Measurements from ENCODE around the gene ZDHHC17.

ZDHHC17 gene

DNA sequence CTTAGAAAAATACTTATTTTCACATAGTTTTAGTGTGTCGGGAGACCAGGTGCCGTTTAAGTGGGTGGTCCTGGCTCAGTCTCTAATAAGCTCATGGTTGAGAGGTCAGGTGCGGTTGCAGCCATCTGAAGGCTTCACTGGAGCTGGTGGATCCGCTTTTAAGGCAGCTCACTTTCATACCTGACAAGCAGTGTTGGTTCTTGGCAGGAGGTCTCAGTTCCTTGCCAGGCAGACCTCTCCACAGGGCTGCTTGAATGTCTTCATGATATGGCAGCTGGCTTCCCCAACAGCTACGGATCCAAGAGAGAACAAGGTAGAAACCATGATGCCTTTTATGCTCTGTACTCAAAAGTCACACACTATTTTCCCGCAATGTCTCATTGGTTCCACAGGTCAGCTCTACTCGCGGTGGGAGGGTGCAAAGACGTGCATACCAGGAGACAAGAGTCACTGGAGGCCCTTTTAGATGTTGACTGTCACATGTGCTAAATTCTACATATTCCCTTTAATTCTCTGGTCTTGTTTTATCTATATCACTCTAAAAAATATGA, 8.0 kb upstream of the ZDHHC17 start:
- TF ChIP-seq GATA3 (IDR thresholded peaks at IDR 0.05; ENCODE audit: low read depth, low read length) (no peak), GATA2 (IDR thresholded peaks at IDR 0.05; ENCODE audit: low read depth, low read length) (no peak)

DNA sequence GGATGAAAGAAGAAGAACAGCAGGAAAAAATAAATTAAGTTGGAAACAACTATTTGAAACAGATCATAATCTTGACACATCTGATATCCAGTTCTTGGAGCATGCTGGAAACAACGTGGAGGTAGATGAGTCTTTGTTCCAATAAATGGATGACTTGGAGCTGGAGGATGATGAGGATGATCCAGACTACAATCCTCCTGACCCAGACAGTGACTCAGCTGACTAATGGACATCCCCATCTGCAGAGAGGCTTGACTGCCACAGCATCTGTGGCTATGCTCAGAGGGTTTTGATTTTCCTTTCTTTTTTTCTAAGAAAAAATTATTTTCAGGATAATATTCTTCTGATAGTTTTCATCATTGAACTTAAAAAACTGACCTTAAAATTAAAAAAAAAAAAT, 6.2 kb upstream of the ZDHHC17 start:
- TF ChIP-seq GATA3 (IDR thresholded peaks at IDR 0.05; ENCODE audit: low read depth, low read length) (no peak), GATA2 (IDR thresholded peaks at IDR 0.05; ENCODE audit: low read depth, low read length) (no peak)

DNA sequence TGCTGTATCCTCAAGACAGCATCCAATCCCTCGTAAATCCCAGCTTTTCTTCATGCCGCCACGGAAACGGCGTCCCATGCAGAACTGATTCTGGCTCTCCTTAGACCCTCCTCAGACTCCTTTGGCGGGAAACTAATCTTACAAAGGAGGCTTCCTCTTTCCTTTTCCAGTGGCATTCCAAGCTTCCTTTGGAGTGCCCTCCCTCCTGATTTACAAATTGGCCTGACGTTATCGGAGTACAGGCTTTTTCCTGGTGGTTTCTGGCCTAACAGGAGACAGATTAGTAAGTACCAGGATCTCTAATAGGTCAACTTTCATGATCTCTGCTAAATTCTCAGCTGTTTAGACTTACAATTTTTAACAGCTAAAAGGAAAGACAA, 1.3 kb upstream of the ZDHHC17 start:
- no peak for TF ChIP-seq GATA3 (IDR thresholded peaks at IDR 0.05; ENCODE audit: low read depth, low read length)
- TF ChIP-seq GATA2 (IDR thresholded peaks at IDR 0.05; ENCODE audit: low read depth, low read length): no peak

DNA sequence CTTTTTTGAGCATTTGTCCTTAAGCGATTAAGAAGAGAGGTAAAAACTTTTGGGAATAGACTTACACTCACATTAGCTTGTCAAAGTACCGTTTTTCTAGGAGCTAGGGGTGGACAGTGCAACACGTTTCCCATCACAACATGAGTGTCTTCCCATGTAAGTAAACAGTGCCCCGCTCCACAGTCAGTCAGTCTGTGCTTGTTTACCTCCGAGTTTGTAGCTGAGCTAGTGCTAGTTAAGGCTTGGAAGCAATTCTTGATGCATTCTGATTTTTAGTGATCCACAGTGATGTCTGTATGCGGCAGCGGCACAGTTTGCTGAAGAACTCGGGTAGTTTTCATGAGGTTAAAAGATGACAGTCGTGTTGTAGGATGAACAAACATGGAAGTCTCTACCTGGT, 941 bp downstream of the ZDHHC17 start:
- no peak for TF ChIP-seq GATA2 (IDR thresholded peaks at IDR 0.05; ENCODE audit: low read depth, low read length)
- no peak for TF ChIP-seq GATA3 (IDR thresholded peaks at IDR 0.05; ENCODE audit: low read depth, low read length)

DNA sequence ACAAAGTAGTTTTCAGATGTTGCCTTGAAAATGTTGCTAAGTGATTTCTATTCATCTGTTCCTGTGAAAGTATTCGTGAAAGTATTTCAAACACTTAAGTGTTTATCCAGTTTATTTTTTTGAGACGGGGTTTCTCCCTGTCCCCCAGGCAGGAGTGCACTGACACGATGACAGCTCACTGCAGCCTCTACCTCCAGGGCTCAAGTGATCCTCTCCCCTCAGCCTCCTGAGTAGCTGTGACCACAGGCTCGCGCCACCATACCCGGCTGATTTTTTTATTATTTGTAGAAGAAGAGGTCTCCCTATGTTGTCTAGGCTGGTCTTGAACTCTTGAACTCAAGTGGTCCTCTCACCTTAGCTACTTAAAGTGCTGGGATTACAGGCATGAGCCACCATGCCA, 1.7 kb downstream of the ZDHHC17 start:
- TF ChIP-seq GATA2 (IDR thresholded peaks at IDR 0.05; ENCODE audit: low read depth, low read length): no peak

DNA sequence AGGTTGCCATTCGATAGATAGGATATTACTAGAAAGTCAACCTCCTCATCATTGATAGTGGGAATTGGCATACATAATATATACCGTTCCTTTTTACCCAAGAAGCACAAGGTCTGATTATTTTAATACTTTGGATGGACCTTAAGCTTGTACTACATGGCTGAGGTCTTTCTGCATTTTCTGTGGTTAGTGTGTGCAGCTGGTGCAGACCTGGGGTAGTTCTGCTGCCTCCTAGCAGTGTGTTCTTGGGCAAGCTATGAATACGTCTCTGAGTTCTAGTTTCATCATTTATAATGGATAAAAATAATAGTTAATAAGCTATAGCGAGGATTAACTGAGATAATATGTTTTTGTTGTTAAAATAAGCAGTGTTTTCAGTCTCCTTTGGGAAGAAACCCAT, 2.2 kb downstream of the ZDHHC17 start:
- TF ChIP-seq GATA2 (IDR thresholded peaks at IDR 0.05; ENCODE audit: low read depth, low read length): no peak
- no peak for TF ChIP-seq GATA3 (IDR thresholded peaks at IDR 0.05; ENCODE audit: low read depth, low read length)

DNA sequence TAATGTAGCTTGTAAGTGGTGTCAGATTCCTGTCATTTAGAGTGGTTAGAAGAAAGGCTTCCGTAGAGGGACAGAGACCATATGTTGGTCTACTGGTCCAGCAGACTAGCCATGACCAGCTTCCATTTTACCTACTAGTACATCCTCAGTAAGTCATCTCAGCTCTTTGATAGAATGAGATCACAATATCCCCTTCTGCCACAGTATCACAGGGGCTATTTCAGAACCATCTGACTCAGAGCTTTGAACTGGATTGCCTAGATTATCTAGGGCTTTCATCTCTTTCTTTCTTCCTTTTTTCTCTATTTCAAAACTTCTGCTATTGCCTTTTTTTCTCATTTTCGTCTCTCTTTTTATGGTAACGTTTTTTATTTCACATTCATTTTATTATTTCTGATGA, 4.7 kb downstream of the ZDHHC17 start:
- TF ChIP-seq GATA3 (IDR thresholded peaks at IDR 0.05; ENCODE audit: low read depth, low read length): no peak
- TF ChIP-seq GATA2 (IDR thresholded peaks at IDR 0.05; ENCODE audit: low read depth, low read length): no peak

DNA sequence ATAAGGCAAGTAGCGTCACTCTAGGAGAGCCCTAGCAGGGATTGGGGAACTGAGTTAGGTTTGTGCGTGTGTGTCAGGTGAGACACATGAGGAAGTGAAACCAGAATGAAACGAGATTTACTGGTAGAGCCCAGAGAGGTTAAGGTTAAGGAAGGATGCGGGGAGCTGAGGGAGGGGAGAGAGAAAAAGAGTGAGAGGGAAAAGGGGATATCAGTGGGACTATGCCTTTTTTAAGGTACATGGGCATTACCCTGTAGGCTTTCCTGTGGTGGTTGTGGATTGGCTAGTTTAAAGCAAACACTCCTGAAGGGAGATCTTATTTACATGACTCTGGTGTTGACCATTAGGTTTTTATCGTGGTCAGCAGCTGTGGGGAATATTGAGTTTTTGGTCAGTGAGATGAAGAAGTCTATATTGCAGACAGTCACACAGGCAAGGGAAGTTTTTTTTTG, 13.9 kb downstream of the ZDHHC17 start:
- TF ChIP-seq GATA2 (IDR thresholded peaks at IDR 0.05; ENCODE audit: low read depth, low read length) (no peak), GATA3 (IDR thresholded peaks at IDR 0.05; ENCODE audit: low read depth, low read length) (no peak)

DNA sequence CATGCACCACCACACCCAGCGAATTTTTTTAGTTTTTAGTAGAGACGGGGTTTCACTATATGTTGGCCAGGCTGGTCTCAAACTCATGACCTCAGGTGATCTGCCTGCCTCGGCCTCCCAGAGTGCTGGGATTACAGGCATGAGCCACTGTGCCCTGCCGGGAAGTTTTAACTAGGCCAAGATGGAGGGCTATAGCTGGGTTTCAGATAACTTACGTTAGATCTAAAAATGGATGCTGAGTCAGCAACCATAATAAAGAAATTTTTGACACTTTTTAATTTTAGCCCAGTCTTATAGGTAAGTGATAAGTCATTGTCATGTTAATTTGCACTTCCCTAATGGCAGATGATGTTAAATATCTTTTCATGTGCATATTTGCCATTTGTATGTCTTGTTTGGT, 14.4 kb downstream of the ZDHHC17 start:
- TF ChIP-seq GATA3 (IDR thresholded peaks at IDR 0.05; ENCODE audit: low read depth, low read length): no peak
- no peak for TF ChIP-seq GATA2 (IDR thresholded peaks at IDR 0.05; ENCODE audit: low read depth, low read length)

DNA sequence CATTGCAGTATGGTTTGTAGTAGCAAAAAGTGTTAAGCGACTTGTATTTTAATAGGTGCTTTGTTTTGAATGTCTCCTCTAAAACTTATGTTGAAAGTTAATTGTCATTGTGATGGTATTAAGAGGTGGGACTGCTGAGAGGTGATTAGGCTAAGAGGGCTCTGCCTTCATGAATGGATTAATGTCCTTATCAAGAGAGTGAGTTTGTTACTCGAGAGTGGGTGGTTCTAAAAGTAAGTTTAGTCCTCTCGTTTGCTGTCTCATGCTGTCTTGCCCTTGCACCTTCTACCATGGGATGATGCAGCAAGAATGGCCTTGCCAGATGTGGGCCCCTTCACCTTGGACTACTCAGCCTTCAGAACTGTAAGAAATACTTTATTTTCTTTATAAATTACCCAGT, 17.4 kb downstream of the ZDHHC17 start:
- TF ChIP-seq GATA3 (IDR thresholded peaks at IDR 0.05; ENCODE audit: low read depth, low read length): no peak
- TF ChIP-seq GATA2 (IDR thresholded peaks at IDR 0.05; ENCODE audit: low read depth, low read length): no peak

DNA sequence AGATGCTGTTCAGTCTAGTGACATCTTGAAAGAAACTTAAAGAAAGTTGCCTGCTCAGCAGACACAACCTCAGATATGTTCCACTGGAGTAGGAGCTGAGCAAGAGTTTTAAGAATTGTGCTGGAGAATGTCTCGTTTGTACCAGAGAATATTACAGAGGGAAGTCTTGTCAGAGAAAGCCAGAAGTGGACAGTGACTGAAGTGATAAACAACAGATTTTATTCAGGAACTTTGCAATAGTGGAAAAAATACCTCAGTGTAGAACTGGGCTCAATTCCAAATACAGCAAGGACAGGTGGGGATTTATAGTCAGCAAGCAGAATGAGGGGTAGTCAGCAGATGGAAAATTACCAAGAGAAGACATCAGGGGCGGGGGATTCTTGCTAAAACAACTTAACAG, 18.6 kb downstream of the ZDHHC17 start:
- TF ChIP-seq GATA3 (IDR thresholded peaks at IDR 0.05; ENCODE audit: low read depth, low read length) (no peak), GATA2 (IDR thresholded peaks at IDR 0.05; ENCODE audit: low read depth, low read length) (no peak)

DNA sequence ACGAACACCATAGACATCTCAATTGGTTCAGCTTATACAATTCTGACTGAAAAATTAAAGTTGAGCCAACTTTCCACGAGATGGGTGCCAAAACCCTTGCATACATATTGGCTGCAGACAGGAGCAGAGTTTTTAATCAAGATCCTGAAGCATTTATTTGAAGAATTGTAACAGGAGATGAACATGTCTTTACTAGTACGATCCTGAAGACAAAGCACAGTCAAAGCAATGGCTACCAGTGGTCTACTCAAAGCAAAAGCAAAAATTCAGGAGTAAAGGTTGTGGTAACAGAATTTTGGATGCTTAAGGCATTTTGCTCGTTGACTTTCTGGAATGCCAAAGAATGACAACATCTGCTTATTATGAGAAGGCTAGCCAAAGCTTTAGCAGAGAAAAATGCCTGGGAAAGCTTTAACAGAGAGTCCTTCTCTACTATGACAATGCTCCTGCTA, 20.7 kb downstream of the ZDHHC17 start:
- TF ChIP-seq GATA2 (IDR thresholded peaks at IDR 0.05; ENCODE audit: low read depth, low read length) (no peak), GATA3 (IDR thresholded peaks at IDR 0.05; ENCODE audit: low read depth, low read length) (no peak)

DNA sequence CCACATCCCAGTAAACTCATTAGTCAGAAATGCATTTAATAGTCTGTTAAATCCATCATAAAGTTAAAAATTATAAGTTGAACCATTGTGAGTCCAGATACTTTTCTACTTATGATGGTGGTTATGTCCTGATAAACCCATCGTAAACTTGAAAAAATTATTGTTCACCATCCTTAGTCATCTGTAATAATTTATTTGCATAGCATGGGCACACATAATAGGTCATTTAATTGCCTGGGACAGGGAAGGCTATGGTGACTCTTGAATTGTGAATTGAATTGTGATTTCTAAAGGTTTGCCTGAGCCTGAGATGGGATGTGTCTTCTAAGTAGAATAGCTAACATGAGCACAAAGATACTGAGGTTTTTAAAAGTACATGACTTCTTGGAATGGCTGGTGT, 21.5 kb downstream of the ZDHHC17 start:
- TF ChIP-seq GATA3 (IDR thresholded peaks at IDR 0.05; ENCODE audit: low read depth, low read length): no peak

DNA sequence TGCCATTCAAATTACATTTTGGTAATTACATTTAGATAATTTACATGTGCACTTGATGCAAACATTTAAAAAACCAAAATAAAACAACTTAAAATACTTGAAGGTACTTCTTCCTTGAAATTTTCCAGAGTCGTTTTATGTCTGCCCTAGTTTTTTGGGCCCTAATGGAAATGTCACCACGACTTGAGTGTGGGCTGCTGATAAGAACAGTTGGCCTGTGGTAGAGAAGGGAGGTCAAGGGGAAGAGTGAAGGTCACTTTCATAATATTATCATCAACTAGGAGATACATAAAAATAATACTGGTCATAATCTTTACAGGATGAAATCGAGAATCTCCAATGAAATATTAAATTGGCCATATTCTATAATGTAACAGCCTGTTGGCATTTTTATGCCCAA, 23.1 kb downstream of the ZDHHC17 start:
- TF ChIP-seq GATA3 (IDR thresholded peaks at IDR 0.05; ENCODE audit: low read depth, low read length) (no peak), GATA2 (IDR thresholded peaks at IDR 0.05; ENCODE audit: low read depth, low read length) (no peak)

DNA sequence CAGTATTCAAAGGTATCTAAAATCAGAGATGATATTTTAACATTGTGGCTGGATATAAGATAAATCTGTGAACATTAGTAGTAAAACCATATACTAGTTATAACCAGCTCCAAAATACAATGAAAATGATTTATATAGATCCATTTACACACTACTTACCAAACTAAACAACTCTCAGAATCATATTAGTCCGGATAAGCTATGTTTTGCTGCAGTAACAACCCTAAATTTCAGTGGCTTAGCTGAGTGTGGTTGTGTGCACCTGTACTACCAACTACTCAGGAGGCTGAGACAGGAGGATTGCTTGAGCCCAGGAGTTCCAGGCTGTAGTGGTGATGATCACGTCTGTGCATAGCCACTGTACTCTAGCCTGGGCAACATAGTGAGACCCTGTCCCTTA, 23.8 kb downstream of the ZDHHC17 start:
- TF ChIP-seq GATA2 (IDR thresholded peaks at IDR 0.05; ENCODE audit: low read depth, low read length): no peak

DNA sequence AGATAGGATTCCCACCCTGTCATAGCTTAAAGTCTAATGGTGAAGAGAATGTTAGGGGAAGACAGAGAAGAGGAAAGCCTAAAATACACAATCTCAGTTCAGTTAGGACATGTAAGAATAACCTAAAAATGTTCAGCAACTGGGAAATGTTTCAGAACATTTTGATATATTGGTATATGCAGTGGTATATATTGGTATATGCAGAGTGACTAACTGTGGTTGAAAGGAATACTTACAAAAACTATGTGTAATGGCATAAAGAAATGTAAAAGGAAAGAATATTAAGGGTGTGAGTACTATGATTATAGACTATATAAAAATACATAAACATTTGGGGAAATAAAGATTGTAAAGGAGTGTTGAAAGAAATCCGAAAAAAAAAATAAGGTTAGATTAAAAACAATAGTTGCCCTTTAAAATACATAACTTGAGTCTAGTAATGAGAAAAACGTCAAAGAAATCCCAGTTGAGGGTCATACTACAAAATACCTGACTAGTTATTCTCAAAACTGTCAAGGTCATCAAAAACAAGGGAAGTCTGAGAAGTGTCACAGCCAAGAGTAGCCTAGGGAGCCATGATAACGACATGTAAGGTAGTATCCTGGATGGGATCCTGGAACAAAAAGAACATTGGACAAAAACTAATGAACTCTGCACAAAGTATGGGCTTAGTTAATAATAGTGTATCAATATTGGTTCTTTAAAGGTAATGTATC, 25.6 kb downstream of the ZDHHC17 start:
- no peak for TF ChIP-seq GATA3 (IDR thresholded peaks at IDR 0.05; ENCODE audit: low read depth, low read length)
- no peak for TF ChIP-seq GATA2 (IDR thresholded peaks at IDR 0.05; ENCODE audit: low read depth, low read length)

Measured in SH-SY5Y (cell line).